ENCODE measurements around the gene FHIT.
"Not testable (repeated sequence)": the region's sequence is repeated elsewhere in the genome, so short reads cannot be mapped to it uniquely, and the experiment has no call there.

The FHIT gene

DNA sequence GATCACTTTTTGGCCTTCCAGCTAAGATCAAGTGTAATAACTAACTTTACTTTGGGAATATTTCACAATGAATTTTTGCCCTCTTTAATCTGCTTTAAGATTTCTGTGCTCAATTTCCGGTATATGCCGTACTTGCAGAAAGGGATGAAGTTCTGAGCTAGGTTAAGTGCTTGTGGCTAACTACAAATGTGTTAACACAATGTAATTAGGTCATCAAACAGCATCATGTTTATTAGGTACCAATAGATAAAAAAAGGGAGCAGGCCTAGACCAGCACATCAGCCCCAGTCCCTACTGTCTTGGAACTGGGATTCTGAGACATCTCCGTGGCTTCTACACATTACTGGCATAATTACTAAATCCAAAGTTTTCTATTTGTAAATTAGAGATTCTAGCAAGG is 1268.7 kb downstream of the FHIT start:
- no peak for DNase-seq (ENCODE audit: low read depth in 2 of 2, low spot score in 1 of 2)

DNA sequence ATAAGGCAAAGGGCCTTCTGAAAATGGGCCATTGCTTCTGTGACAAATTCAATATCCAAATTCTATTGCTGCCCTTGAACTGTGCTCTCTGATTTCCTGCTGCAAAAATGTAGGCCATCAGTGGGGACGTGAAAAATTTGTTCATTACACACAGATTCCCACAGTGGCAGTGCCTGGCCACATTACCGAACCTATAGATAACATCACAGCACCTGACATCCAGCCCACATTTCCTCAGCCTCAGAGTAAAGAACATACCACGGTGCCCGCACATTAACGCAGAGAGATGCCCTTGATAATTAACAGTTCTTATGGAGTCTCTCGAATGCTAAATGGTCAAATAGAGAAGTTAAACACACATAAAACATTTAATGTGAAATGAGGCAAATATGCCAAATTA is 1269.9 kb downstream of the FHIT start:
- no peak for DNase-seq (ENCODE audit: low read depth in 2 of 2, low spot score in 1 of 2)

DNA sequence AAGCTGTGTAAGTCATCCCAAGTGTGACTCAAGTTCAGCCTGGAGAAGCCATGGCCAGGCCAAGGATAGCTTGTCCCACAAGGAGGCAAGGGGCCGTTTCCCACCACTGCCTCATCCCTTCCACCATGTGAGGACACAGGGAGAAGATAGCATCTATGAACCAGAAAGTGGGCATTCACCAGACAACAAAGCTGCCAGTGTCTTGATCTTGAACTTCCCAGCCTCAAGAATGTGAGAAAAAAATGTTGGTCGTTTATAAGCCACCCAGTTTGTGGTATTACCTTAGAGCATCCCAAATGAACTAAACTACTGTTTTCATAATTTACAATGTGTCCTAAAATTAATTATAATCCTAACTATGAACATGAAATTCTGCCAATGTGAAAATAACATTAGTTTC is 1270.7 kb downstream of the FHIT start:
- DNase-seq (ENCODE audit: low read depth in 2 of 2, low spot score in 1 of 2) = no peak

- no peak for DNase-seq (ENCODE audit: low read depth in 2 of 2, low spot score in 1 of 2)
These were observed 1271.7 kb downstream of the FHIT start for GRCh38 chr3:59979542-59979941.

DNA sequence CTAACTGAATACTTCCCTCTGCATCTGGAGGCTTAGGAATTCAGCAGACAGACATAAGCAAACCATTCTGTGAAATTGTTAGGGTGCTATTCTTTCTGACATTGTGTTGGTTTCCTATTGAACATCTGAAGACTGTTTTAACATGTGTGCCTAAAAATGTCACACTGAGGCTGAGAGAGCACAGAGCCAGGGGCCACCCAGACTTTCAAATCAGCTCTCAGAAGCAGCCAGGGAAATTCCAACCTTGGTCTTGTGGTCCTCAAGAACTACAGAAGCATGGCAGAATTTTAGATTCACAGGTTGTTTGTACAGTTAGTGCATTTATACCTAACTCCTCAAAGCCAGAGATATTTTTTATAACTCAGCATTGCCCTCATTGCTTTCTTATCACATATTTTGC is 1272.3 kb downstream of the FHIT start:
- DNase-seq (ENCODE audit: low read depth in 2 of 2, low spot score in 1 of 2) = no peak

DNA sequence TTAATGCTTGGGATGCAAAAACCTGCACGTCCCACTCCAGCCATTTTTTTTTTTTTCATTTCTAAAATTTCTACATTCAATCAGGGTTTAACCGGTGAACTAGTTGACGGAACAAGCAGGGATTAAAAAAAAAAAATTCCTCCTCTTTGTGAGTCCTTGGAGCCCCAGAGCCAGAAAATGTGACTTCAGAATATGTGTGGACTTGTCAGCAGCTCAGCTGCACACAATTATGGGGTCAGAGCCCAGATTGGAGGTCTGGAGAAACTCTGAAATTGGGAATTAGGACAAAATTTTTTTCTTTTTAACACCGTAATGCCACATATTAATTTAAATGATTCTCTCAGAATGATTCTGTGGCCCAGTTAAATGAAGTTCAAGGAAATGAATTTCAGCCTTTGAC is 1280.5 kb downstream of the FHIT start:
- no peak for DNase-seq (ENCODE audit: low read depth in 2 of 2, low spot score in 1 of 2)

DNA sequence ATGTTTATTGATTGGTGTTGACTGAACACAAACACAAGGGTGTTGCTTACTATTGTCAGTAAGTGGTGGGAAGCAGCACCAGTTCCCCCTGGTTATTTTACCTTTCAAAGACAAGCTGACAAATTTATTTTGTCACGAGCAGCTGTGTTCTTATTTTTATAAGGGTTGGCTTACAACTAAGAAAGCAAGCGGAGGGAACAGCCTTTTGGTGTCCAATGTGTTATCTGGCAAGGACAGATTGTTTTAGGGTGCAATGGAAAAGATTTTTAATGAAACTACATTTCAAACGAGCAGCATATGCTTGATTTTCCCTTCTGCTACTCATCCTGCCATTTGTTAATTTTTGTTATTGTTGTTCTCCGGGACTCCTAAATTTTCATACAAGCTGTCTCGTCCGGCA is 1280.9 kb downstream of the FHIT start:
- no peak for DNase-seq (ENCODE audit: low read depth in 2 of 2, low spot score in 1 of 2)

GRCh38 chr3:59968513-59969045 is 1282.7 kb downstream of the FHIT start:
- DNase-seq (ENCODE audit: low read depth in 2 of 2, low spot score in 1 of 2) = no peak

- DNase-seq (ENCODE audit: low read depth in 2 of 2, low spot score in 1 of 2) = no peak
These were observed 1287.6 kb downstream of the FHIT start for GRCh38 chr3:59963676-59964075.

DNA sequence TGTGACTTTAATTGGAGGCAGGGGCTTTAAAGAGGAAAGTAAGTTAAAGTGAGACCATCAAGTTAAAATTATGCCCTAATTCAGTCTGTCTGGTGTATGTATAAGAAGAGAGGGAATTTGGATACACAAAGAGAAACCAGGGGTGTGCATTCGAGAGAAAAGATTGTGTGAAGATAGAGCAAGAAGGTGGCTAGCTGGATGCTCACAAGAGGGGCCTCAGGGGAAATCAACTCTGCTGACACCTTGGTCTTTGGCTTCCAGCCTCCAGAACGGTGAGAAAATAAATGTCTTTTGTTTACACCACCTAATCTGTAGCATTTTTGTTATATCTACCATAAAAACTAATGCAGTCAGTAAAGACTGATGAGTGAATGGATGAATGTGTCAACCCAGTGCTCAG is 1294.1 kb downstream of the FHIT start:
- DNase-seq (ENCODE audit: low read depth in 2 of 2, low spot score in 1 of 2) = no peak

GRCh38 chr3:59953104-59953503 is 1298.1 kb downstream of the FHIT start:
- DNase-seq (ENCODE audit: low read depth in 2 of 2, low spot score in 1 of 2) = no peak

DNA sequence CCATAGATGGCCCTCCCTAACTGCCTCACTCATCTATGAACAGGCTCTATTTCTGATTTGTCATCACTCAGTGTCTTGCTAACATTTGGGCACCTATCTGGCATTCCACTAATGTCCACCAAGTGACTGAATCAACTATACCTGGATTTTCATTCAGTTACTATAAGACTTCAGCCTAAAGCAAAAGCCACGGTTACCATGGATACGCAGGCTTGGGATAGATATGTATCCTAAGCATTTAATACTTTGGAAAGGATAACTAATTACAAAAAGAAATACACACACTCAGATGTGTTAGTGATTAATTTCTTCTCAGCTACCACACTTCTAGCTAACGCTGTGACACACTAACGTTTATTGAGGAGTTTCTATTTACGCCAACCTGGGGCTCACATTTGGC is 1301.9 kb downstream of the FHIT start:
- no peak for DNase-seq (ENCODE audit: low read depth in 2 of 2, low spot score in 1 of 2)

DNA sequence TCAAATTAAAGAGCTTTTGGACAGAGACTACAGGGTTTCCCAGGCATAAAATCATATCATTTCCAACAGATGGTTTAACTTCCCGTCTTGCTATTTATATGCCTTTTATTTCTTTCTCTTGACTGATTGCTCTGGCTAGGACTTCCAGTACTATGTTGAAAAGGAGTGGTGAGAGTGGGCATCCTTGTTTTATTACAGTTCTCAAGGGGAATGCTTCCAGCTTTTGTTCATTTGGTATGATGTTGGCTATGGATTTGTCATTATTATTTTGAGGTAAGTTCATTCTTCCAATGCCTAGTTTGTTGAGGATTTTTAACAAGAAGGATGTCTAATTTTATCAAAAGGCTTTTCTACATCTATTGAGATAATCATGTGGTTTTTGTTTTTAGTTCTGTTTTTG is 1304.9 kb downstream of the FHIT start:
- DNase-seq (ENCODE audit: low read depth in 2 of 2, low spot score in 1 of 2) = no peak

DNA sequence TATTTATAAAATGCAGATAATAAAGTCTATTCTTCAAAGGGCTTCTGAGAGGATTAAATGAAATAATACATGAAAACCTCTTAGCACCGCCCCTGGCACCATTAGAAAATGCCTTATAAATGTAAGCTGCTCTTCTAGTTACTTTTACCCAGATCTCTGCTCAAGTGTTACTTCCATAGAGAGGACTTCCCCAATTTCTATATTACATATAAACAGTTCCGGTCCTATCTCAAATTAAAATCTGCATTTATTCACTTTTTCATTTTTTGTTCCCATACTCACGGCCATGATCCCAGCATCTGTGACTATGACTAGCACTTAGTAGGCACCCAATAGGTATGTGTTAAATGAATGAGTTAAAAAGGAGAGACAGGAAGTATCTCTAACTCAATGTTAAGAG is 1310.5 kb downstream of the FHIT start:
- DNase-seq (ENCODE audit: low read depth in 2 of 2, low spot score in 1 of 2) = no peak

- no peak for DNase-seq (ENCODE audit: low read depth in 2 of 2, low spot score in 1 of 2)
These were observed 1311.3 kb downstream of the FHIT start for GRCh38 chr3:59939826-59940426.

DNA sequence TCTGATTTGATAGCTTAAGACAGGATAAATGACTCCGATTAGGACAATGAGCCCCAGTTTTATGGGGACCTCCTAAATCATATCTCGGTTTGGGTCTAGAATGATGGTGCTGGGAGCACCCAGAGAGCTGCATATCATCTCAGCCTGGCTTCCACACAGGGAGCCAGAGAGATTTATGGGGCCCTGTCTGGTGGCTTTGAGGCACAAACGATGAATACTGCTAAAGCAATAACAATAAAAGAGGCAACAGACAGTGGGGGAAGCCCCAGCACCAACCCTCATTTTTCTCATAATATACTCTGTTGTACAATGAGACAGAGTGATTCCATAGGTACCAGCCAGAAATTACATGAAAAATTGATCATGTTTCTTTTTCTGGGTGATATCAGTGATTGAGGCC is 1312.4 kb downstream of the FHIT start:
- no peak for DNase-seq (ENCODE audit: low read depth in 2 of 2, low spot score in 1 of 2)

GRCh38 chr3:59937201-59937600 is 1314.1 kb downstream of the FHIT start:
- no peak for DNase-seq (ENCODE audit: low read depth in 2 of 2, low spot score in 1 of 2)

DNA sequence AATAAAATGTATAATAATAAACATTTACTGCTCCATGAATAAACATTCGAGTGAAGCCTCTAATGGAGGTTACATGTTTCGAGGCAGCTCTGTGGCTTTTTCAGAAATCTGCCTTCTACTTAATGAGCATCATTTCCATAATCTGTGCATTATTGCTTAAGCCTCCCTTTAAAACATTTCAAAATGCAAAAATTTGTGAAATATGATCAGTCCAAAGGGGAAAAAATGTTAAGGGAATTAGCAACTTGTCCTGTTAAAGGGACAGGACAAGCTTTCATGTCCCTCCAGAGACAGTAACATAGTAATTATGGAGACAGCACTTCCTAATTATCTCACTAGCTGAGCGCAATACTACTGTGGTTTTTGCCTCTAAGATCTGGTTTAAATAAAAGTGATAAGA is 1314.8 kb downstream of the FHIT start:
- DNase-seq (ENCODE audit: low read depth in 2 of 2, low spot score in 1 of 2) = no peak

- no peak for DNase-seq (ENCODE audit: low read depth in 2 of 2, low spot score in 1 of 2)
These were observed 1316.2 kb downstream of the FHIT start for GRCh38 chr3:59935025-59935424.

DNA sequence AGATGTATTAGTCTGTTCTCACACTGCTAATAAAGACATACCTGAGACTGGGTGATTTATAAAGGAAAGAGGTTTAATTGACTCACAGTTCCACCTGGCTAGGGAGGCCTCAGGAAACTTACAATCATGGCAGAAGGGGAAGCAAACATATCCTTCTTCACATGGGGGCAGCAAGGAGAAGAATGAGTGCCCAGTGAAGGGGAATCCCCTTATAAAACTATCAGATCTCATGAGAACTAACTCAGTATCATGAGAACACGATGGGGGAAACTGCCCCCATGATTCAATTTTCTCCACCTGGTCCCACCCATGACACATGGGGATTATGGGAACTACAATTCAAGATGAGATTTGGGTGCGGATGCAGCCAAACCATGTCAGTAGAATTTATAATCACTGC is 1316.7 kb downstream of the FHIT start:
- not testable (repeated sequence) for DNase-seq (ENCODE audit: low read depth in 2 of 2, low spot score in 1 of 2)

GRCh38 chr3:59930170-59930569 is 1321.1 kb downstream of the FHIT start:
- DNase-seq (ENCODE audit: low read depth in 2 of 2, low spot score in 1 of 2) = no peak

- no peak for DNase-seq (ENCODE audit: low read depth in 2 of 2, low spot score in 1 of 2)
These were observed 1324.2 kb downstream of the FHIT start for GRCh38 chr3:59927056-59927455.

DNA sequence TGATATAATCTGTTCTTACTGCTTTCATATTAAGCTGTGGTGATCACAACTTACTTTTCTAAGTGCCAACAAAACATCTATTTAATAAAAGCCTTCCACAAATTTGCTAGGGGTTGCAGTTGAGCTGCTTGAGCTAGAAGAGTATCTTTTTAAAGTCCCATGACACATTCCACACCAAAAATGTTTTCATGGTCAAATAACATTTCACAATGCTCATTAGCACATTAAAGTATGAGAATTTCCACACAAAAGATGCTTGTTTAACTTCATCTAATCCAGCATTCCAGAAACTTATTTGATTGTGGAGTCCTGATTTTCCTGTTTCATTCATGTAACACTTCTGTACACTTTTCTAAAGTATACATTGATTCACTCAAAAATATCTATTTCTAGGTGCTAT is 1325.3 kb downstream of the FHIT start:
- no peak for DNase-seq (ENCODE audit: low read depth in 2 of 2, low spot score in 1 of 2)

DNA sequence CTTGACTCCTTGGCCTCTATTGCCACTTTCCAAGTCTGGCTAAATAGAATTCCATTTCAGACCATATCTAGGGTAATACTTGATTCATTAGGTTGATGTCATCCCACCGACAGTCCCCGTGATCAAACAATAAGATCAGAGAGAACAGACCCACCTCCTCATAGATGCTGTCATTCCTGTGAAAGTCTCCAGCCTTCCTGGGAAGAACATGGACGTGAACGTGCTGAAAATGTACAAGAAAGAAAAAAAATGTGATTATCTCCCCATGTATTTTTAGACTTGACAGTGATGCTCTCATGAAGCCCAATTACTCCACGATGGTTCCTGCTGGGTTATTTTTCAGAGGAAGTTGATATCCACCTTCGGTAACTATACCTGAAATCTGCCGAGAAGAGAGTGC is 1329.1 kb downstream of the FHIT start:
- no peak for DNase-seq (ENCODE audit: low read depth in 2 of 2, low spot score in 1 of 2)

Measured in stimulated activated CD8-positive, alpha-beta memory T cell treated with anti-CD3 and anti-CD28 coated beads, Interleukin-4, amount 100 ng/mL, for 1 hour (primary cell).